Activated CD8-positive, alpha-beta memory T cell treated with anti-CD3 and anti-CD28 coated beads for 24 hours (primary cell): ENCODE results near the gene ADAMTSL2.

Experiments
- DNase-seq: peaks from one replicate; pipeline ENCODE4 v3.0.0-alpha.2; 2020

ADAMTSL2 gene

DNA sequence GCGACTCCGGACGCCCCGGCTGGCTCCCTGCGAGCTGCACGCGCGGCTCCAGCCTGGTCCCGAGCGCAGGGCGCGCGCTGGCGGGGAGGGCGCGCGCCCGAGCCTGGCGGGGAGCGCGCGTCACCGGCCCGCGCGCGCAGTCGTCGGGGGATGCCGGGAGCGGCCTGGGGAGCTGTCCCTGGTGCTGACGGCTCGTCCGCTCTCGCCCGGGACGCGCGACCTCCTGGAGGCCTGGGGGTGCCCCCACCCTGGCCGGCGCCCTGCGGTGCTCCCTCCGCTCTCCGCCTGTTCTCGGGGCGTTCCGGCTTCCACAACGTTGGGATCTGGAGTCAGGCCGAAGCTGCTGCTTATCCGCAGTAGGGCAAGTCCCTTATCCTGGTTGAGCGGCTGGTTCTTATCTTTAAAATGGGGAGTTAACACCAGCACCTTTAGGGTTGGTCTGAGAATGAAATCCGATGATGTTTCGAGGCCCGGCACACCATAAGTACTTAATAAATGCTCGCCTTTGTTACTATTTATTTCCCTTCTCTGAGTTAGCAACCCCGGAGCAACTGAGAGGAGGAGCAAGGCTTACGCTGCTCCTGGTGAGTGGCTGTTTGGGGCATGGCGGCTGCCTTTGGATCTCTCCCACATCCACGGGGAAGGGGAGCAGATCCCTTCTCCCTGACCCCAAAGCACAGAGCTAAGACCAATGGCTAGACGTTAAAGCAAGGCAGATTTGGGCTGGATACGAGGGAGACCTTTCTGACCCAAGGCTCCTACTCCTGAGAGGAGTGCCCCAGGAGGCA is 75.0 kb downstream of the ADAMTSL2 start, which contains the start of gene FAM163B:
Gene FAM163B, minus strand, starts transcription at position 79 of the 788 bp plus-strand sequence. CDS start 29,166 bp downstream, outside the sequence.
- DNase-seq, result peak; percentile 71

DNA sequence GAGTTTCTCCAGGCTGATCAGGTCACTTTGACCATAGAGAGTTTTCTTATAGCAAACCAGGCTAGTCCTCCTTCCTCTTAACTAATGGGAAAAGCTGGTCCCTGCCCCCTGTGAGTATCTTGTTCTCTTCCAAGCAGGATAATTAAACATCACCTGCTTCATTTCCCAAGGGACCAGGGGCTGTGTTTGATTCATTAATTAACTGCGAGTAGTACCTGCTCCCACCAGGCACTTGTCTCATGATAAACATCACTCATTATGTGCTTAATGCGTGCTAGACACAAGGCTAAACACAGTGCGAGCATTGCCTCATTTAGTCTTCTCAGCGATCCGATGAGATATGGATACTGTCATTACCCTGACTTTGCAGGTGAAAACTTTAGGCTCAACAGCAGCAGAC is 76.3 kb downstream of the ADAMTSL2 start:
- no peak for DNase-seq

DNA sequence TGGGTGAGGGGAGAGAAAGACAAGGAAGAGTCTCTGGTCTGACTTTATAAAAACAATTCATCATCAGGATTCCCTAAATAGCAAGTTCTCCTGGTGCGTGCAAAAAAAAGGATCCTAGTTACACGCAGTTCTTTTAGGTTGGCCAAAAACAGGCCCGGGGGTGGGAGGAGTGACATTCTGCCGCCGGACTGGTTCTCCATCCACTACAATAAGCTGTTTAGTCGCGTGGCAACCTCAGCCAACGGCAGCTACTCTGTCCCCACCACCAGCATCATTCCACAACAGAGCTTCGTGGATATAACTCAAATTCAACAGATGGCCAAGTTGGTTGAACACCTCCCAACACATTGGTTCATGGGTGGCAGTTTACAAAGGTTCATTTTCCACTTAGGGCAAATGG is 77.5 kb downstream of the ADAMTSL2 start:
- no peak for DNase-seq

DNA sequence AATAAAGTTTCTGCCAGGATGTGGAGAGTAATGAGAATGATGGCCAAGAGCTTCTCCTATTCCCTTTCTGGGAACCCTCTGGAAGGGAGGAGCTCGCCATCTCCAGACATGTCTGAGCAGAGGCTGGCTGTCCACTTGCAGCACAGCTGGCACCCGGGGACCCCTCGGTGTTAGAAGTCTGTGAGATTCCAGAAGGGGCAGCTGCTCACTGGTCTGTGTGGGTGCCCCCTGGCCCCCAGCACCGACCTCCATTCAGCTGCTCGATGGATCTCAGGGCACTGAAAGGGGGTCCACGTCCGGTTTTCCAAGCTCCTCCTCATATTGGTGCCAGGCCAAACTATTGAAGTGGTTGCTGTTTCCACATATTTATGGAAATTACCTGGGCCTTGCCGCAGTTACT is 78.3 kb downstream of the ADAMTSL2 start:
- no peak for DNase-seq

DNA sequence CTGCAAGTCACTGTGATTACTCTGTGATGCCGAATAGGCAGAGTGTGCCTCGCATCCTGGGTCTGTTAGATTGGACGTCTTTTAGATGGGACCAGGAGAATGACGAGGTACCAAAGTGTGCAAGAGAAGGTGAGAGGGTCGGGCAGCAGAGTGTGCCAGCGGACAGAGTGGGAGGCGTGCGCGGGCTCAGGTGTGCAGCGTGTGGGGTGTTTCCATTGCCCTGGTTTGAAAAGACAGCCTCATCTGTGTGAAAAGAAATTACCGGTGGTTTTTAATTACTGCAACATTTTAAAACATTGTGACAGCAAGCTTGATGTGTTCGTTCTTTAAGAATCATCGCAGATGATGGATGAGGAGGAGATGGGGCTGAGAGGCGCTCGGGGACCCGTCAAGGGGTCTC is 78.9 kb downstream of the ADAMTSL2 start:
- DNase-seq, result no peak

DNA sequence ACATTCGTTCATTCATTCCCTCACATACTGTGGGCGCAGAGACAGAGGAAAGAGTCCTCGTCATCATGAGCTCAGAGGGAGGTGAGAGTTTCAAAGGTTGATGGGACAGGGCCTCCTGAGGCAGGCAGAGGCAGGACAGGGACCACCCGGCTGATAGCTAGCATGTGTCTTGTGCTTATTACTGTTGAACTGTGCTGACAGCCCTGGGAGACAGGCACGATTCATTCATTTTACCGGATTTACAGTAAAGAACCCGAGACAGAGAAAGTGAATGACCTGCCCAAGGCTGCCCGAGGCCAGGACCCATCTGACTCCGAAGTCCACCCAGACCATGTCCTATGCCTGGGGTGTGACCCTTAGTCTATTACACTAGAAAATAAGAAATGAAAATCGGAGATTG is 79.6 kb downstream of the ADAMTSL2 start:
- no peak for DNase-seq

DNA sequence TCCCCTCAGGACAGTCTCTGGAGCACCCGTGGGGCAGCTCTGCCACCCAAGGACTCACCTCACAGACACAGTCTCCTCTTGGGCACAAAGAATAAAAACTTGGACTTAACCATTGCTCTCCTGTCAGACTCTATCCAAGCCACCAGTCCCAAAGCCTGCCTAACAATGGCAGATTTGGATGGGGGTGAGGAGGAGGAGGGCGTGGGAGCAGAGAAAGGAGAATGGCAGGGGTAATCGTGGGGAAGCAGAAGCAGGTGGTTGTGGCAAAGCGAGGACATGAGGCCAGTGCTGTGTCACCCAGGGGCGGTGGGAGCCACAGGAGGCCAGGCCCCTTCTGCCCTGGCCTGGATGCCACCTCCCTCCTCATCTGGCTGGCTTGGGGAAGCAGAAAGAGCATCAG is 80.2 kb downstream of the ADAMTSL2 start:
- no peak for DNase-seq

DNA sequence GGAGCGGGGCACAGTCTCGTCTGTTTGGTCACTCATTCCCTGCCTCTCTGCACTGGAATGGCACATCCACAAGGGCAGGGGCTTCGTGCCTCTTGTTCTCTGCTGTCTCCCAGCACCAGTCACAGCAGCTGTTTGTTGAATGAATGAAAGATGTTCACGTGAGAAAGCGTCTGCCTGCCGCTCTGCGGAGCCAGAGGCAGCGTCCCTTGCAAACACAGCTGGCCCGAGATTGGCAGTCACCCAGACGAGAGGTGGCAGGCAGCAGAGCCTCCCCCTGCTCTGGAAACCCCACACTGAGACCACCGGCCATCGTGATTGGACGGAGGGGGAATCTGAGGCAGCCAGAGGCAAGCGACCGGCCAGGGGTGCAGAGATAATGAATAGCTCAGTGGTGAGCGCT is 80.7 kb downstream of the ADAMTSL2 start:
- no peak for DNase-seq

DNA sequence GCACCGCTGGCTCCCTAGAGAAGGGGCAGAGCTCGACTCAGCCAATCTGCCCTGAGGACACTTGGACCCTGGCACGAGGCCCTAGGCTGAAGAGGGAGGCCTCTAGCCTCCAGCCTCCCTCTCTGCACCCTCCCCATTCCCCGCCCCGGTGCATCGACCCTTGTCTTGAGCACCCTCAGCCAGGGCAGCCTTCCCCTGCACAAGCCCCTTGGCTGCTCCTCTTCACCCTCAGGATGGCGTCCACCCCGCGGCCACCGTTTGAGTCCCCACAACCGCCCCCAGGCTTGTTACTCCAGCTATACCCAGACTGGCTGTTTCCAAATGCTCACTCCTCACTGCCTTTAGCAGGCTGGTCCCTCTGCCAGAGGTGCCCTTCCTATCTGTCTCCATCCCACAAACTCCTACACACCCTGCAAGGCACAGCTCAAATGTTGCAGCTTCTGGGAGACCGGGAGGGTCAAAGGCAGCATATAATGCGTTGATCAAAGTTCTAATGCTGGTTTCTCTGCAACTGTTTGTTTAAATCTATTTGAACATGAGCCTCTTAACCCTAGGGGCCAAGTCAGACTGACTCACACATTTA is 81.2 kb downstream of the ADAMTSL2 start:
- DNase-seq, result no peak

DNA sequence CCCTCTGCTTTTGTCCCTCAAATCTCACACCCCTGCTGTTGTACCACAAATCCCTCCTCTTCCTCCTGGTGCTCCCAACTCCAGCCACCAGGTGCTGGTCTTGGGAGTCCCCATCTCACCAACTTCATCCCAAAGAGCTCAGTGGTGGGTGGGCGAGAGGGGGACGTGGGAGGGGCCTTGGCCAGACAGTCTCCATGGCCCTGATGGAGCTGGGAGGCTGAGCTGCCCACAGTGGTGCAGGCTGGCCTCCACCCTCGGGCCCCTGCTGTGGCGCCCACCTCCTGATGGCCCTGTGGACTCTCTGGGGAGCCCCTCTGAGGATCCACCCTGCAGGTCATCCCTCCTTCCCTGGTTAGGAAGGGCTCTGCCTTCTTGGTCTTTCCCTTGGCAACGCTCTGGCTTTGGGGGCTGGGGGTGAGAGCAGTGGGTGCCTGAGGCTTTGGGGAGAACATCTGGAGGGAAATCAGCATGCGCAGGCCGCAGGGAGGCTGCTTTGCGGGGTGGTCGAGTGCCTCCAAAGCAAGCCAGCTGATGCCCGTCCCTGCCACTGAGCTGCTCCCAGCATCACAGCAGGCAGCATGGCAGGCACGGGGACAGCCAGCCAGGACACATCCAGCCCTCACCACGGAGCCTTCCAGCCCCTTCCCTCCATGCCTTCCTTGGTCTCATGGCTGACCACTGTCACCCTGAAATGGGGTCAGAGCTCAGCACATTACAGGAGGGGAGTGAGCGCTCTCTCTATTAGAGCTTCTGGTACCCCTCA is 82.3 kb downstream of the ADAMTSL2 start:
- no peak for DNase-seq

DNA sequence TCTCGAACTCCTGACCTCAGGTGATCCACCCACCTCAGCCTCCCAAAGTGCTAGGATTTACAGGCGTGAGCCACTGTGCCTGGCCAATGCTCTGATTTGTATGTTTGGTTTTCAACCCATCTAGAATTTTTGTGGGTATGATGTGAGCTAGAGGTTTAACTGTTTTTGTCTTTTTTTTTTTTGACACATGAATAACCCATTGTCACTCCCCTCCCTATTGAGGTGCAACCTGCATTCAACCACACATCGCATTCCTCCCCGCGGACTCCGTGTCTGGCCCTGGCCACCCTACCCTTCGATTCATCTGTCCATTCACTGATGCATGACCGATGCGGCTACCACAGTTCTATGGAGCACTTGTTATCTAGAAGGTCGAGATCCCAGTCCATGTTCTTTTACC is 84.2 kb downstream of the ADAMTSL2 start:
- DNase-seq, result no peak

DNA sequence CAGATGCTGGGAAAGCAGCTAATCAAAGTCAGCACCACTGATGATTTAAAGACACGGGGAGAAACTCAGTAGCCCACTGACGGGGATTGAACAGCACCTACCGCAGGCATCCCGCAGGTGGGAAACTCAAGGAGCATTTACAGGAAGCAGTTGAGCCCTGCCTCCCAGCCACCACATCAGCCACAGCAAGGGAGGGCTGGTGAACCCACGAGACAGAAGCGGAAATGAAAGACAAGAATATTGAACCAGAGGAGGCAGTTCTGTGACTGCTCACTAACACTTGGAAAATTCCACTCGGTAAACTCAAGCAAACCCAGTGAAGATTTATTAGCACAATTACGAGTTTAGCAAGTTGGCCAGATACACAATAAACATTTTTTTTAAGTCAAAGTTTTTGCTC is 85.3 kb downstream of the ADAMTSL2 start:
- DNase-seq, result peak; percentile 71

DNA sequence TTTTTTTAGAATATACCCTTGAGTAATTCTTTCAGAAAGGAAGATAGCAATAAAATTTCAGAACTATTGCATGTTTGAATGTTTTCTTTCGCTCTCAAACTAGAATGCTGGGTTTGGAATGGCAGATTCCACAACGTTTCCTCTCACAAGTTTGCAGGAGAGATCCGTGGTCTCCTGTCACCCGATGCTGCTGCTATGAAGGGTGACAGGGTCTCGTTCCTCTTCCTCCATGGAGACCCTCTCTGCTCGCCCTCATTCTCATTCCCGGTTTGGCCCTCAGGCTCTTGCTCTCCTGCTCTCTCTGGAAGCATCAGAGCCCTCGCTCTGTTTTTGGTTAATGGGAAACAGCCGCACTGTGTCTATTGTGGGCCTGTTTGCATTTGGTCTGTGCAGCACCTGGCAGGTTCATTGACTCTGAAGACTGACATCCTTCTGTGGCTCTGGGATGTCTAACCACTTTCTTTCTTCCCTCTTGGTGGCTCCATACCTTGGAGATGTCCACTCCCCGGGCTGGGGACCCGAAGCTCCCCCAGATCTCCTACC is 87.3 kb downstream of the ADAMTSL2 start:
- no peak for DNase-seq

DNA sequence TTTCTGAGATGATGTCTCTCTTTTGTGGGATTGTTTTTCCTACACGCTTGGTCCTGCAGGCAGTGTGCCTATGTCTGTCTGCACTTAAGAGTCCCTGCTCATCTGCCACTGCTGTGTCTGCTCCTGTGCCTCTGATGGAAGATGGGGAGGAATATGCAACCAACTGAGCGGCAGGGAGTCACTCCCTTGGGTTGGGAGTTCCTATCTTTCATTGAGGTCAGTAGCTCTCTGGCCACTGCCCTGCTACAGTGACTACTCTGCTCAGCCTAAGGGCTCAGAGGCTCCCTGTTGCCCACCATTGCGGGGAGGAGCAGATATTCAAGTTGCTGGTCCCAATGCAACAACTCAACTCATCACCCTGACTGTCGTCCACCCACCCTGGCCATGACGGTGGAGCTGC is 88.1 kb downstream of the ADAMTSL2 start:
- no peak for DNase-seq
